Dendritic cell treated with granulocyte-macrophage colony-stimulating factor and Interleukin-4, amounts not matched to agents 40 ng/mL and 50 ng/mL, for 4 days (primary cell): ENCODE data around the gene BCLAF3.

Source experiments
- H3K27ac Mint-ChIP-seq: one replicate; pipeline ENCODE4 v1.8.0; 2022; ENCODE audit warnings: mild to moderate bottlenecking, mixed read lengths
- H3K27me3 Mint-ChIP-seq: one replicate; pipeline ENCODE4 v1.8.0; 2022; ENCODE audit warnings: mild to moderate bottlenecking, mixed read lengths
- H3K36me3 Mint-ChIP-seq: one replicate; pipeline ENCODE4 v1.8.0; 2022; ENCODE audit warnings: low read depth, mixed read lengths
- H3K4me1 Mint-ChIP-seq: one replicate; pipeline ENCODE4 v1.8.0; 2022; ENCODE audit warnings: low read depth, mixed read lengths
- H3K4me3 Mint-ChIP-seq: one replicate; pipeline ENCODE4 v1.8.0; 2022; ENCODE audit warnings: mild to moderate bottlenecking, moderate library complexity, mixed read lengths
- H3K9me3 Mint-ChIP-seq: one replicate; pipeline ENCODE4 v1.8.0; 2022; ENCODE audit warnings: mixed read lengths
- intact Hi-C: fragments of 100-400 bp; cut with micrococcal nuclease; formaldehyde crosslinking; loops from one replicate; pipeline ENCODE4 v1.15.0; 2022

Gene BCLAF3

DNA sequence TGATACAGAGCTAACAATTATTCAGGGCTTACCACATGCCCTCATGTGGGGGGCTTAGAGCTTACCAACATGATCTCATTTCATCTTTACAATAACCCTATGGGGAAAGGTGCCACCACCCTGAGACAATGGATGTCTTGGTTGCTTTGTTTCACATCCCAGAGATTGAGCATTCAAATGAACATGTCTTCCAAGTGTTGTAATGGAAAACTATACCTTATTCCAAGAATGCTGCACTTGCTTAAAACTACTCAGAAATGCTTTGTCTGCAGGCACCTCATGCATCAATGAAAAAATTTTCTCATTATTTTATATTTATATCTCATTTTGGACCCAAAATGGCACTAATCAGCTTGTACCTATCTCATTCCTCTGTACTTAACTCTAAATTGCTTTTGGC is 34.6 kb downstream of the BCLAF3 start:
- peaks cover 7% of the 10 kb centered on the region for H3K36me3 Mint-ChIP-seq
- H3K27ac Mint-ChIP-seq, result no peak overlapping the region
- H3K9me3 Mint-ChIP-seq, result no peaks in the 10 kb centered on the region
- intact Hi-C loops, result no loop called here
- no peaks in the 10 kb centered on the region for H3K4me1 Mint-ChIP-seq
- no peaks in the 10 kb centered on the region for H3K27me3 Mint-ChIP-seq
- no peak overlapping the region for H3K4me3 Mint-ChIP-seq

DNA sequence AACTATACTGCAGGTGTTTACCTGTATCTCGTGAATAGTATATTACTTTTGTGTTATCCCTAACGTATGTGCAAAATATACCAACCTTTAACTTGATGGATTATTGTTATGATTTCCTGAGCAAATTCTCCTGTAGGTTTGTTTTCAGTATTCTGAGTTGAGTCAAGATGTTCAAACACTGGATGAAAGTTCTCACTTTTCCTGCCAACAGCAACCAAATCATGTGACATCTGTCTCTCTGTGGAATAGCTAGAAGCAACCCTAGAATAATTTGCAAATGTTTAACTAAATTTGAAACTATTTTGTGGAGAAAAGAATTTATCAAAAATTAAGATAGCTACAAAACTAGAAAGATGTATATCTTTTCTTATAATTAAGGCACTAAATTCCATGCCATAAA is 35.6 kb downstream of the BCLAF3 start:
- Mint-ChIP-seq H3K9me3 (no peaks in the 10 kb centered on the region), H3K4me3 (no peak overlapping the region), H3K36me3 (peaks cover 7% of the 10 kb centered on the region), H3K4me1 (no peaks in the 10 kb centered on the region), H3K27ac (no peak overlapping the region), H3K27me3 (no peaks in the 10 kb centered on the region)
- intact Hi-C loops, result no loop called here

DNA sequence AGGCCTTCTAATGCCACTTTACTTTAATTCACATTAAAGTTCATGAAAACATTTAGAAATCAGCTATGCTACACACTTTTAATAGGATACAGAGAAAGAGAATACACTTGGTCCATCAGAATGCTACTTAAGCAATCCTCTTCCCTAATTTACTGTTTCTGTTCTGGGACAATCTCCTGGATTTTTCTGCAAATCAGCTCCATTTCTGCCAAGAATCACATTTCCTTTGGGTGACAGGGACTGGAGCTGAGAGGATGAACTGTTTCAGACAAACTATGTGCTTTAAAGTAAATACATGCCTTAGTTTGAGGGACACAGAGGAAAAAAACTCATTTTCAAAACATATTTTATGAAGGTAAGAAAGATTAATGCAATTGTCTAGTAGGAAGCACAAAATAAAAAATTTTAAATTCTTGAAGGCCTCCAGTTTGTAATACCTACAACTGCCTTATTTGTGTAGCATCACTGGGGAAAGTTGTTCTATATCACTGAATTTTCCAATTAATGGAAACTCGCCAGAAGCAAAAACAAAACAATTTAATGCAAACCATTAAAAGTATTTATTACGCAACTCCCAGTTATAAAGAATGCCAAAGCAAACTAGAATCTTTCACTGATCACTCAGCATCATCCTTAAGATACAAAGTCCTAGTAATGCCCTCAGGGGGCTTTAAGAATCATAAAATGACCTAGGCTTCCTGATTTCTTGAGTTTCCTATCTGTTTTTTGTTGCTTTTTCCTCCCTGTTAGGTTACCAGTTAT is 36.3 kb downstream of the BCLAF3 start:
- H3K36me3 Mint-ChIP-seq, result peaks cover 7% of the 10 kb centered on the region
- H3K9me3 Mint-ChIP-seq, result no peaks in the 10 kb centered on the region
- intact Hi-C loops, result no loop called here
- H3K4me3 Mint-ChIP-seq, result no peak overlapping the region
- no peaks in the 10 kb centered on the region for H3K4me1 Mint-ChIP-seq
- H3K27me3 Mint-ChIP-seq, result no peaks in the 10 kb centered on the region
- no peak overlapping the region for H3K27ac Mint-ChIP-seq

DNA sequence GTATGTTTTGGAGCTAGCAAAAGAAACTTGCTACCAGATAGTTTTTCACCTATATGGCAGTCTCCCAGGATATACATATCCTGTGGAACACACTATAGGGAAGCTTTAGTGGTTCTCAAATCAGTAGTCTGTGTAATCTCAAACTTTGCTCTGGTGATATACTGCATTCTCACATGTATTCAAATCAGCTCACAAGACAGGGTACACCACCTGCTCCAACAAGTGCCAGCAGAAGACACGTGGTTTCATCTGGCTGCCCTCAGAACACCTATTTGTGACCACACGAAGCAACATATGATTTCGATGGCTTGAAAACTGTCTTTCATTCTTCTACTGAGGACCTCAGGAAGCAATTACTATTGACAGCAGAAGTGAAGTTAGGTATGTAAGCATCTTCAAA is 37.7 kb downstream of the BCLAF3 start:
- no peaks in the 10 kb centered on the region for H3K27me3 Mint-ChIP-seq
- H3K4me1 Mint-ChIP-seq, result no peaks in the 10 kb centered on the region
- no peak overlapping the region for H3K27ac Mint-ChIP-seq
- intact Hi-C loops, result no loop called here
- no peaks in the 10 kb centered on the region for H3K9me3 Mint-ChIP-seq
- H3K4me3 Mint-ChIP-seq, result no peak overlapping the region
- H3K36me3 Mint-ChIP-seq, result peaks cover 20% of the 10 kb centered on the region

DNA sequence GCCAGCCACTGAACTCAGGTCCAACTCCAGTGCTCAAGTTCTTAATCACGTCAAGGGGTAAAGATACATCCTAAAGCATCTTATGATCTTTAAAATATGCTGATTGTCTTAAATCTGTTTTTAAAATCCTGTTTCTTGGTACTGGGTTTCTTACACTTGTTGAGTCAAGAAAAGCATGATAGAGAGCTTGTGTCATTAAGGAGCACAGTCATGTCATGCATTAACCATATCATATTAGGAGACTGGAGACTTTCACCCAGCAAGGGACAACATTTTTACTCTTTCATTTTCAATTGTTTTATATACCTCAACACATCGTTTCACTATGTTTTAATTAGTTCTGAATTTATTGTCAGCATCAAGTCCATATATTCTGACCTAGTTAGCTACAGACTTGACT is 41.5 kb downstream of the BCLAF3 start:
- H3K27ac Mint-ChIP-seq, result no peak overlapping the region
- peaks cover 36% of the 10 kb centered on the region for H3K36me3 Mint-ChIP-seq
- intact Hi-C loops, result no loop called here
- no peak overlapping the region for H3K4me3 Mint-ChIP-seq
- H3K4me1 Mint-ChIP-seq, result no peaks in the 10 kb centered on the region
- H3K9me3 Mint-ChIP-seq, result peaks cover 10% of the 10 kb centered on the region
- no peaks in the 10 kb centered on the region for H3K27me3 Mint-ChIP-seq

DNA sequence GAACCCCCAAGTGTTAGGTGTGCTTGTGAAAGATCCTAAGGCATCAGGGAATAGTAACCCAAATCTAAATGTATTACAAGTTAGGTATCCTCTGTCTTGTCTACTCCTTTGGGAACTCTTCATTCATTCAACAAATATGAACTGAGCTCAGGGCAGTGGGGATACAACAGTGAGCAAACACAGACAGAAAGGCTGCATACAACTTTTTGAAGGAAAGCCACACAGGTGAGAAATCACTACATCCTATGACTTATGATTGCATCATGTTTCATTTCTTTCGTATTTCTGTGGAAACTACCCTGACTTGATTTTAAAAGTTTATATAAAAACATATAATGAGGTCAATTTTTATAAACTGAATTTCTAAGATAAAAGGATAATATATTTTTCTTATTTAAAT is 43.2 kb downstream of the BCLAF3 start:
- peaks cover 29% of the 10 kb centered on the region for H3K36me3 Mint-ChIP-seq
- H3K9me3 Mint-ChIP-seq, result peaks cover 10% of the 10 kb centered on the region
- no peak overlapping the region for H3K4me3 Mint-ChIP-seq
- no peaks in the 10 kb centered on the region for H3K4me1 Mint-ChIP-seq
- H3K27ac Mint-ChIP-seq, result no peak overlapping the region
- H3K27me3 Mint-ChIP-seq, result no peaks in the 10 kb centered on the region
- intact Hi-C loops, result no loop called here
